ENCODE results near the gene MRPL41.
"Not testable (repeated sequence)": the region's sequence is repeated elsewhere in the genome, so short reads cannot be mapped to it uniquely, and the experiment has no call there.

Gene MRPL41

GRCh38 chr9:137583957-137584356 is 32.3 kb downstream of the MRPL41 start:
- no peak for DNase-seq (ENCODE audit: low read depth)

GRCh38 chr9:137586854-137587253 is 35.2 kb downstream of the MRPL41 start:
- no peak for DNase-seq (ENCODE audit: low read depth)

GRCh38 chr9:137588311-137588710 is 36.6 kb downstream of the MRPL41 start:
- DNase-seq (ENCODE audit: low read depth): no peak

- DNase-seq (ENCODE audit: low read depth): no peak
Observed at GRCh38 chr9:137588891-137589290, 37.2 kb downstream of the MRPL41 start.

- no peak for DNase-seq (ENCODE audit: low read depth)
Observed at GRCh38 chr9:137589441-137590122, 37.9 kb downstream of the MRPL41 start.

- no peak for DNase-seq (ENCODE audit: low read depth)
Observed at GRCh38 chr9:137590123-137590468, 38.4 kb downstream of the MRPL41 start.

GRCh38 chr9:137590469-137591383 is 39.0 kb downstream of the MRPL41 start, which contains the start of gene ZMYND19:
TSS of gene ZMYND19 (minus strand) at chr9:137590512. CDS start at chr9:137590263, 249 bp downstream.
- peak; percentile 86 for DNase-seq (ENCODE audit: low read depth)

- DNase-seq (ENCODE audit: low read depth): no peak
Observed at GRCh38 chr9:137592767-137593166, 41.1 kb downstream of the MRPL41 start.

- no peak for DNase-seq (ENCODE audit: low read depth)
Observed at GRCh38 chr9:137593176-137593575, 41.5 kb downstream of the MRPL41 start.

GRCh38 chr9:137596577-137596976 is 44.9 kb downstream of the MRPL41 start:
- not testable (repeated sequence) for DNase-seq (ENCODE audit: low read depth)

GRCh38 chr9:137598943-137599342 is 47.3 kb downstream of the MRPL41 start:
- no peak for DNase-seq (ENCODE audit: low read depth)

Measured in activated T-helper 9 cell treated with anti-CD3 and anti-CD28 coated beads, Interleukin-2, amount 50 U/mL, for 16 hours (primary cell).